ENCODE results near the gene CTSS. TPM values are rescaled to one million over a fixed set of nuclear protein-coding genes. Genes with fewer than 3 reads are reported as not detected.
"Not testable (repeated sequence)": the region's sequence is repeated elsewhere in the genome, so short reads cannot be mapped to it uniquely, and the experiment has no call there.

CTSS gene
- total and polyA plus RNA-seq, 4 donors, result 16.8 to 128 (median 81.3) TPM

- intact Hi-C loops (cut with DNase I); H3K27ac ChIP-seq (ENCODE audit: low read depth in 1 of 2, low read length in 2 of 2); H3K27me3 ChIP-seq (ENCODE audit: control insufficient read depth in 1 of 2, insufficient read depth in 2 of 2, low read length in 1 of 2); DNase-seq; ATAC-seq (ENCODE audit: low FRiP score); H3K4me1 ChIP-seq (ENCODE audit: control insufficient read depth in 1 of 2, insufficient read depth in 2 of 2, low read length in 2 of 2); H3K9me3 ChIP-seq (ENCODE audit: control insufficient read depth, low read length); H3K36me3 ChIP-seq (ENCODE audit: control insufficient read depth in 1 of 2, insufficient read depth in 2 of 2, low read length in 1 of 2): not testable (repeated sequence)
- peak overlapping the region in 1 of 2 donors; percentile 18 for H3K4me3 ChIP-seq (ENCODE audit: low read length in 2 of 2)
- 86 to 100% methylated on average over 1 of the region's 1 CpG for WGBS, 2 donors
These were observed 361 bp upstream of the CTSS start for GRCh38 chr1:150765977-150766301.

DNA sequence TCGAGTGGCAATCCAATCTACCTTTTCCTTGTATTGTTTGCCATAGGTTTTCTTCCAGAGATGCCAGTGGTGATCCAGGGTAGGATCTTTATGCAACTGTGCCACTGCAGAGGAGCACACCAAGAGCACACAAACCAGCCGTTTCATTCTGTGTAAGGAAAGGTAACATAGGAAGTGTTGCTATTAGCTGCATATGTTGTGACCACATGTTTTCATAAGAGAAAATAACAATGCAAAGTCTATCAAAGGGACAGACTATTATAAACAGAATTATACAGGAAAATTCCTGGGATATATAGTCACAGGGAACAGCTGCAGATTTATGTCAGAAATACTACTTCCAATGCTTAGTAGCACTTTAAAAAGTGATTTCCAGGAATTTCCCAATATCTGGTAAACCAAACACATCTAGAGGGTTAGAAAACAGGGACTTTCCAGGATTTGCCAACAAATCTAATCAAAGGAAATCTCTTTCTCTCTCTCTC is 919 bp downstream of the CTSS start:
- H3K4me3 ChIP-seq (ENCODE audit: low read length in 2 of 2), result no peak overlapping the region
- 62 to 63% methylated on average over 2 of the region's 2 CpGs for WGBS, 2 donors
- H3K27ac ChIP-seq (ENCODE audit: low read depth in 1 of 2, low read length in 2 of 2), result no peak overlapping the region
- H3K9me3 ChIP-seq (ENCODE audit: control insufficient read depth, low read length), result no peaks in the 10 kb centered on the region
- peaks cover 0 to 3% of the 10 kb centered on the region in 2 donors for H3K36me3 ChIP-seq (ENCODE audit: control insufficient read depth in 1 of 2, insufficient read depth in 2 of 2, low read length in 1 of 2)
- no peaks in the 10 kb centered on the region for H3K4me1 ChIP-seq (ENCODE audit: control insufficient read depth in 1 of 2, insufficient read depth in 2 of 2, low read length in 2 of 2)
- ATAC-seq (ENCODE audit: low FRiP score) (no peak), DNase-seq (no peak)
- intact Hi-C loops (cut with DNase I), result no loop called here
- H3K27me3 ChIP-seq (ENCODE audit: control insufficient read depth in 1 of 2, insufficient read depth in 2 of 2, low read length in 1 of 2), result no peaks in the 10 kb centered on the region

GRCh38 chr1:150763018-150763417 is 2.6 kb downstream of the CTSS start:
- Histone ChIP-seq H3K4me3 (ENCODE audit: low read length in 2 of 2) (no peak overlapping the region), H3K4me1 (ENCODE audit: control insufficient read depth in 1 of 2, insufficient read depth in 2 of 2, low read length in 2 of 2) (no peaks in the 10 kb centered on the region)
- intact Hi-C loops (cut with DNase I), result no loop called here

DNA sequence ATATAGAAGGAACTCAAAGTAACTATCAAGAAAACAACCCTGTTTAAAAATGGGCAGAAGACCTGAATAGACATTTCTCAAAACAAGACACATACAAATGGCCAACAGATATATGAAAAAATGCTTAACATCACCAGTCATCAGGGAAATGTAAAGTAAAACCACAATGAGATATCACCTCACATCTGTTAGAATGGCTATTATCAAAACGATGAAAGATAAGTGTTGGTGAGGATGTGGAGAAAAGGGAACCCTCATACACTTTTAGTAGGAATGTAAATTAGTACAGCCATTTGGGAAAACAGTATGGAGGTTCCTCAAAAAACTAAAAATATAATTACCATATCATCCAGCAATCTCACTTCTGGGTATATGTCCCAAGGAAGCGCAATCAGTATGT is 3.0 kb downstream of the CTSS start:
- WGBS, 2 donors, result 94 to 96% methylated on average over 2 of the region's 2 CpGs
- intact Hi-C loops (cut with DNase I), result no loop called here
- Histone ChIP-seq H3K27me3 (ENCODE audit: control insufficient read depth in 1 of 2, insufficient read depth in 2 of 2, low read length in 1 of 2) (no peaks in the 10 kb centered on the region), H3K4me3 (ENCODE audit: low read length in 2 of 2) (no peak overlapping the region), H3K9me3 (ENCODE audit: control insufficient read depth, low read length) (no peaks in the 10 kb centered on the region), H3K4me1 (ENCODE audit: control insufficient read depth in 1 of 2, insufficient read depth in 2 of 2, low read length in 2 of 2) (no peaks in the 10 kb centered on the region), H3K27ac (ENCODE audit: low read depth in 1 of 2, low read length in 2 of 2) (no peak overlapping the region), H3K36me3 (ENCODE audit: control insufficient read depth in 1 of 2, insufficient read depth in 2 of 2, low read length in 1 of 2) (peaks cover 0 to 3% of the 10 kb centered on the region in 2 donors)
- ATAC-seq (ENCODE audit: low FRiP score) (no peak), DNase-seq (no peak)

More at GRCh38 chr1:150763018-150763417, 2.6 kb downstream of the CTSS start:
- no peaks in the 10 kb centered on the region for H3K27me3 ChIP-seq (ENCODE audit: control insufficient read depth in 1 of 2, insufficient read depth in 2 of 2, low read length in 1 of 2)
- H3K36me3 ChIP-seq (ENCODE audit: control insufficient read depth in 1 of 2, insufficient read depth in 2 of 2, low read length in 1 of 2), result peaks cover 0 to 3% of the 10 kb centered on the region in 2 donors
- ATAC-seq (ENCODE audit: low FRiP score) (no peak), DNase-seq (no peak)
- H3K9me3 ChIP-seq (ENCODE audit: control insufficient read depth, low read length), result no peaks in the 10 kb centered on the region
- WGBS, 2 donors, result 81 to 87% methylated on average over 3 of the region's 3 CpGs
- H3K27ac ChIP-seq (ENCODE audit: low read depth in 1 of 2, low read length in 2 of 2), result no peak overlapping the region

GRCh38 chr1:150761801-150762200 is 3.8 kb downstream of the CTSS start:
- Histone ChIP-seq H3K4me3 (ENCODE audit: low read length in 2 of 2) (no peak overlapping the region), H3K27me3 (ENCODE audit: control insufficient read depth in 1 of 2, insufficient read depth in 2 of 2, low read length in 1 of 2) (no peaks in the 10 kb centered on the region), H3K27ac (ENCODE audit: low read depth in 1 of 2, low read length in 2 of 2) (no peak overlapping the region), H3K9me3 (ENCODE audit: control insufficient read depth, low read length) (no peaks in the 10 kb centered on the region), H3K36me3 (ENCODE audit: control insufficient read depth in 1 of 2, insufficient read depth in 2 of 2, low read length in 1 of 2) (peaks cover 0 to 3% of the 10 kb centered on the region in 2 donors), H3K4me1 (ENCODE audit: control insufficient read depth in 1 of 2, insufficient read depth in 2 of 2, low read length in 2 of 2) (no peaks in the 10 kb centered on the region)
- ATAC-seq (ENCODE audit: low FRiP score) (no peak), DNase-seq (no peak)
- WGBS, 2 donors, result 89 to 92% methylated on average over 1 of the region's 1 CpG
- intact Hi-C loops (cut with DNase I), result no loop called here

- peaks cover 0 to 3% of the 10 kb centered on the region in 2 donors for H3K36me3 ChIP-seq (ENCODE audit: control insufficient read depth in 1 of 2, insufficient read depth in 2 of 2, low read length in 1 of 2)
- intact Hi-C loops (cut with DNase I), result no loop called here
- H3K27me3 ChIP-seq (ENCODE audit: control insufficient read depth in 1 of 2, insufficient read depth in 2 of 2, low read length in 1 of 2), result no peaks in the 10 kb centered on the region
- H3K27ac ChIP-seq (ENCODE audit: low read depth in 1 of 2, low read length in 2 of 2), result no peak overlapping the region
- no peaks in the 10 kb centered on the region for H3K9me3 ChIP-seq (ENCODE audit: control insufficient read depth, low read length)
- ATAC-seq (ENCODE audit: low FRiP score) (no peak), DNase-seq (no peak)
- WGBS, 2 donors, result 68 to 76% methylated on average over 3 of the region's 3 CpGs
- no peaks in the 10 kb centered on the region for H3K4me1 ChIP-seq (ENCODE audit: control insufficient read depth in 1 of 2, insufficient read depth in 2 of 2, low read length in 2 of 2)
- H3K4me3 ChIP-seq (ENCODE audit: low read length in 2 of 2), result no peak overlapping the region
These were observed 5.6 kb downstream of the CTSS start for GRCh38 chr1:150760013-150760412.

- no peaks in the 10 kb centered on the region for H3K27me3 ChIP-seq (ENCODE audit: control insufficient read depth in 1 of 2, insufficient read depth in 2 of 2, low read length in 1 of 2)
- intact Hi-C loops (cut with DNase I), result no loop called here
- DNase-seq (no peak), ATAC-seq (ENCODE audit: low FRiP score) (no peak)
- H3K27ac ChIP-seq (ENCODE audit: low read depth in 1 of 2, low read length in 2 of 2), result no peak overlapping the region
- no peak overlapping the region for H3K4me3 ChIP-seq (ENCODE audit: low read length in 2 of 2)
- no peaks in the 10 kb centered on the region for H3K9me3 ChIP-seq (ENCODE audit: control insufficient read depth, low read length)
- 69 to 93% methylated on average over 2 of the region's 2 CpGs for WGBS, 2 donors
- no peaks in the 10 kb centered on the region for H3K36me3 ChIP-seq (ENCODE audit: control insufficient read depth in 1 of 2, insufficient read depth in 2 of 2, low read length in 1 of 2)
- no peaks in the 10 kb centered on the region for H3K4me1 ChIP-seq (ENCODE audit: control insufficient read depth in 1 of 2, insufficient read depth in 2 of 2, low read length in 2 of 2)
These were observed 12.2 kb downstream of the CTSS start for GRCh38 chr1:150753416-150753815.

DNA sequence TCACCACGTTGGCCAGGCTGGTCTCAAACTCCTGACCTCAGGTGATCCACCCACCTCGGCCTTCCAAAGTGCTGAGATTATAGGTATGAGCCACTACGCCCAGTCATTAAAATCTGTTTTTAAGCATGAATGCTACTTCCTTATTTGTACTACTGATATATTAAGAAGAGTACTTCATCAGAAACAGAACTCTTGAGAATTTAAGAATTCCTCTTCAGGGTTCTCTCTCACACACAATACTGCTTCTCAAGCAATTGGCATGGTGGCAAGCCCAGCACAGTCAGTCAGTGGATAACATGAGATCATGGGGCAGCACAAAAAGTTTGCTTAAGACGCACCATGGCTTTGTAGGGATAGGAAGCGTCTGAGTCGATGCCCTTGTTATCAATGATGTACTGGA is 14.1 kb downstream of the CTSS start:
- Histone ChIP-seq H3K4me1 (ENCODE audit: control insufficient read depth in 1 of 2, insufficient read depth in 2 of 2, low read length in 2 of 2) (no peaks in the 10 kb centered on the region), H3K4me3 (ENCODE audit: low read length in 2 of 2) (no peak overlapping the region), H3K36me3 (ENCODE audit: control insufficient read depth in 1 of 2, insufficient read depth in 2 of 2, low read length in 1 of 2) (no peaks in the 10 kb centered on the region), H3K27ac (ENCODE audit: low read depth in 1 of 2, low read length in 2 of 2) (no peak overlapping the region), H3K9me3 (ENCODE audit: control insufficient read depth, low read length) (no peaks in the 10 kb centered on the region), H3K27me3 (ENCODE audit: control insufficient read depth in 1 of 2, insufficient read depth in 2 of 2, low read length in 1 of 2) (no peaks in the 10 kb centered on the region)
- WGBS, 2 donors, result 85 to 93% methylated on average over 6 of the region's 6 CpGs
- ATAC-seq (ENCODE audit: low FRiP score) (no peak), DNase-seq (no peak)
- intact Hi-C loops (cut with DNase I), result no loop called here

GRCh38 chr1:150749720-150750311 is 15.8 kb downstream of the CTSS start:
- no peak for ATAC-seq (ENCODE audit: low FRiP score)
- WGBS, 2 donors, result 89 to 90% methylated on average over 8 of the region's 8 CpGs
- intact Hi-C loops (cut with DNase I), result no loop called here
- no peaks in the 10 kb centered on the region for H3K9me3 ChIP-seq (ENCODE audit: control insufficient read depth, low read length)
- H3K36me3 ChIP-seq (ENCODE audit: control insufficient read depth in 1 of 2, insufficient read depth in 2 of 2, low read length in 1 of 2), result no peaks in the 10 kb centered on the region
- no peak overlapping the region for H3K27ac ChIP-seq (ENCODE audit: low read depth in 1 of 2, low read length in 2 of 2)
- H3K4me3 ChIP-seq (ENCODE audit: low read length in 2 of 2), result no peak overlapping the region
- DNase-seq, result no peak
- no peaks in the 10 kb centered on the region for H3K27me3 ChIP-seq (ENCODE audit: control insufficient read depth in 1 of 2, insufficient read depth in 2 of 2, low read length in 1 of 2)
- no peaks in the 10 kb centered on the region for H3K4me1 ChIP-seq (ENCODE audit: control insufficient read depth in 1 of 2, insufficient read depth in 2 of 2, low read length in 2 of 2)
